Body of pancreas (tissue), 4 donors: Measurements from ENCODE around the gene PROS1.

Experiments
- POLR2A ChIP-seq, 3 donors: fragments of 450-650 bp; IDR thresholded peaks; one replicate each; pipeline ENCODE4 v1.6.1; 2016; ENCODE audit warnings: antibody characterized with exemption in 3 of 3, mild to moderate bottlenecking in 2 of 3
- TF ChIP-seq, protein P1 (sequence below), 7 experiments: fragments of 450-650 bp in 4 of 7; fragments of 200-600 bp in 3 of 7; sonication (generic) in 3 of 7; IDR thresholded peaks; one replicate each; pipeline ENCODE4 v1.5.1; 2016 to 2019; ENCODE audit warnings: antibody characterized with exemption in 7 of 7

- TF ChIP-seq, protein P1, sequence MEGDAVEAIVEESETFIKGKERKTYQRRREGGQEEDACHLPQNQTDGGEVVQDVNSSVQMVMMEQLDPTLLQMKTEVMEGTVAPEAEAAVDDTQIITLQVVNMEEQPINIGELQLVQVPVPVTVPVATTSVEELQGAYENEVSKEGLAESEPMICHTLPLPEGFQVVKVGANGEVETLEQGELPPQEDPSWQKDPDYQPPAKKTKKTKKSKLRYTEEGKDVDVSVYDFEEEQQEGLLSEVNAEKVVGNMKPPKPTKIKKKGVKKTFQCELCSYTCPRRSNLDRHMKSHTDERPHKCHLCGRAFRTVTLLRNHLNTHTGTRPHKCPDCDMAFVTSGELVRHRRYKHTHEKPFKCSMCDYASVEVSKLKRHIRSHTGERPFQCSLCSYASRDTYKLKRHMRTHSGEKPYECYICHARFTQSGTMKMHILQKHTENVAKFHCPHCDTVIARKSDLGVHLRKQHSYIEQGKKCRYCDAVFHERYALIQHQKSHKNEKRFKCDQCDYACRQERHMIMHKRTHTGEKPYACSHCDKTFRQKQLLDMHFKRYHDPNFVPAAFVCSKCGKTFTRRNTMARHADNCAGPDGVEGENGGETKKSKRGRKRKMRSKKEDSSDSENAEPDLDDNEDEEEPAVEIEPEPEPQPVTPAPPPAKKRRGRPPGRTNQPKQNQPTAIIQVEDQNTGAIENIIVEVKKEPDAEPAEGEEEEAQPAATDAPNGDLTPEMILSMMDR (IDR thresholded peaks at IDR 0.05) = no peak
- TF ChIP-seq POLR2A (IDR thresholded peaks at IDR 0.05) = no peak
Observed at GRCh38 chr3:94001191-94001590, 27.5 kb upstream of the PROS1 start.
